Epithelial cell of prostate (primary cell): ENCODE results near the gene EDN2.

Source experiments
- DNase-seq: peaks from one replicate; pipeline ENCODE4 v3.0.0-alpha.2; 2011; ENCODE audit warnings: low read depth, low spot score
- H3K27ac ChIP-seq: fragments of 450-650 bp; 2 replicates; pipeline ENCODE4 v1.5.1; 2017; ENCODE audit warnings: mild to moderate bottlenecking

EDN2 gene

DNA sequence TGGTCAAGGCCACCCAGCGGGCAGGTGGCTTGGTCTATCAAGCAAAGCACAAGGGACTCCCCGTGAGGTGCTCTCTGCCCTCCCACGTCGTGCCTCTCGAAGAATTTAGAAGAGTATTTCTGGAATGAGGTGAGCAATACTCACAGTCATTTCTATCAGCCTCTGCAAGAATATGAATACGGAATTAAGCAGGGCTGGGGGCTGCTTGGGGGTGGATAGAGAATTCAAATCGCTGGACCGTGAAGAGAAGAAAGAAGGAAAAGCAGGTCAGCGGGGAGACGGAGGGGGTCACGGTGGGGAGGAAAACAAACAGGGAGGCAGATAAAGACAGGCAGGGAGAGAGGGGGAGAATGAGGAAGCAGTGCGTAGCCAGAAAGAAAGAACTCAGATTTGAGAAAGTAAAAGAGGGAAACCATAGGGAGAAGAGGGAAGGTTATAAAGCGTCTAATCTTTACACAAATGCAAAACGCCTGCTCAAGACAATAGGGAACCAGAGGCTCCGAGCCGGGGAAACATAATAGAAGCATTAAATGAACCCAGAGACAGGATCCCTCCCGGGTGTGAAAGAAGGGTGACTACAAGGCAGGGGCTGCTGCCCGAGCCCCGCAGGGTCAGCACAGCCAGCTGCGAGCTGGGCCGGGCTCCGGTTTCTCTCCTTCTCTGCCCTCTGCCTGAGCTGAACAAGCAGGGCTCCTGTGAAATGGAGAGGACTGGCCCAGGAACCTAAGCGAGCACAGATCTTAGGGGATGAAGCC lies 2.1 kb upstream of the EDN2 start:
- no peak overlapping the region for H3K27ac ChIP-seq
- DNase-seq = no peak

DNA sequence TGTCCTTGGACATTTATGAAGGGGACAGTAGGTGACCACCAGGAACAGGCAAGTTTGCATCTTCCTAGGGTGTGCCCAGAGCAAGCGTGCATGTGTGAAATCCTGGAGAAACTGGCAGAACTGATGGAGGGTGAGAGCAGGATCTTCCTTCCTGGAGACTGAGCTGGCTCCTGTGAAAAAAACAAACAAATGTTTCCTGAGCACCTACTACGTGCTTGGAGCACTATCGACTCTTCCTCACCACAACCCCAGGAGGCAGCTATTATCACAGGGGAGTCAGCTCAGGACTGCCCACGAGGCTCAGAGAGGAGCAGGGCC lies 1.5 kb upstream of the EDN2 start:
- no peak for DNase-seq
- no peak overlapping the region for H3K27ac ChIP-seq

DNA sequence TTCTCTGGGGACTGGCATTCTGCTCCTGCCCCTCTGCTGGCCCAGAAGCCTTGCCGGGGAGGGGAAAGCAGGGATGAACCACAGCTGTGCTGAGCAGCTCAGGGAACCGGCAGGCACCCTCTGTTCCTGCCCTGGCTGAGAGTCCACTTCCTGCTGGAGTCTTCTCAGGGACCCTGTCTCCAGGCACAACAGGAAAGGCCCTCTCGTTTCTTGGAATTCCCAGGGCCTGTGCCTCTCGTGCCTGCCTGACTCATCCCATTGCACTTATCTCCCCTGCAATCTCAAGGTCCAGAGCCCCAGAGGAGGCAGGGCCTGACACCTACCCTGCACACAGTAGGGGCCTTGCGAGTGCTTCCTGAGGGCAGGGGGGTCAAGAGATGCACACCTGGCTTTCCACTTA lies 1.1 kb upstream of the EDN2 start:
- no peak for DNase-seq

DNA sequence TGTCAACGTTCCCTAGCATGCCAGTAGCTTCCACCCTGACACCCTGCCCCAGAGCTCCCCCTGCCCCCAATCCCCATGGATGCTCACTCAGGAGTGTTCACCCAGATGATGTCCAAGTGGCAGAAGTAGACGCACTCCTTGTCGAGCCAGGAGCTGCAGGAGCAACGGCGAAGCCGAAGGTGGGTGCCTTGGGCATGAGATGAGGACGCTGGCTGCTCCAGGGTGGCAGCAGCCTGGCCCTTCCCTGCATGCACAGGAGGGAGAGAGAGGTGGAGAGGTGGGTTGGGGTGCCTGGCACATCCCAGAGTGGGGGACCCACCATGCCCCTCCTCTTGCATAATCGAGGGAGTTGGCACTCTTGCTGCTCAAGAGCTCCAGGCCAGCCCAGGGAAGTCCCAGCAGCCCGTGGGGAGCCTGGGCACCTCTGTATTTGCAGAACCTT lies 502 bp downstream of the EDN2 start:
- H3K27ac ChIP-seq = no peak overlapping the region
- no peak for DNase-seq

More for the DNA sequence above, 1.1 kb upstream of the EDN2 start:
- no peak overlapping the region for H3K27ac ChIP-seq

DNA sequence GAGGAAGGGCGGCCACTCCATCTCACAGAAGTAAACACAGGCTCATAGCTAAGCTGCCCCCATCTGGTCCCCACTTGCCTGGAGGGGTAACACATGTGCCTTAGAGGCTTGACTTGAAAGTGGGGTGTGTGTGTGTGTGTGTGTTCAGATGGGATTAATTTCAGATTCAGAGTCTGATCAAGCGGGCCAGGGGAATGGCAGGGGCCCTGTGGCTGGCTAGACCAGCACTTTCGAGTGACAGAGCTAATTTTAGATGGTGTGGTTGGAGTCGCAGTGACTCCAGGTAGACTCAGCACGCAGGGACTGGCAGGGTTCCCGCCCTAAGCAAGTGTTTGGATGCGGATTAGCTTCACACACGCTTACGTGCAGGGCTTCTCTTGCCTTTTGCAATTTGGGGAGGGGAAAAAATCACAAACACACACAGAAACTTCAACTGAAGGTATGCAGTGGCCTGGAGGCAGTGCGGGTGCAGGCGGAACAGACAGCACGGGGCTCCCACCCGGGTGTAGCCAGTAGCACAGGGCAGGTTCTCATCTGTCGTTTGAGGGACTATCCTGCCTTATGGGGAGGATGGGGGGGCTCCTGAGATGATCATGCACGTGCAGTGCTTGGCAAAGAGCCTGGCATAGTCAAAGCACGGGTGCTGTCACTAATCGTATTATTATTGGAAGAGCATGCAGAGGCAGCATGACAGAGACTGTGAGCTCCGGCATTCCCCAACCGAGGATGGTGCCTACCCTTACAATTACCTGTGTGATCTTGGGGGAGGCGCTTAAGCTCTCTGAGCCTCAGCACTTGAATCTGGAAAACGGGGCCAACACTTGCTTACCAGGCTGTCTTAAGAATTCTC lies 1.3 kb downstream of the EDN2 start:
- no peak overlapping the region for H3K27ac ChIP-seq
- DNase-seq = no peak

DNA sequence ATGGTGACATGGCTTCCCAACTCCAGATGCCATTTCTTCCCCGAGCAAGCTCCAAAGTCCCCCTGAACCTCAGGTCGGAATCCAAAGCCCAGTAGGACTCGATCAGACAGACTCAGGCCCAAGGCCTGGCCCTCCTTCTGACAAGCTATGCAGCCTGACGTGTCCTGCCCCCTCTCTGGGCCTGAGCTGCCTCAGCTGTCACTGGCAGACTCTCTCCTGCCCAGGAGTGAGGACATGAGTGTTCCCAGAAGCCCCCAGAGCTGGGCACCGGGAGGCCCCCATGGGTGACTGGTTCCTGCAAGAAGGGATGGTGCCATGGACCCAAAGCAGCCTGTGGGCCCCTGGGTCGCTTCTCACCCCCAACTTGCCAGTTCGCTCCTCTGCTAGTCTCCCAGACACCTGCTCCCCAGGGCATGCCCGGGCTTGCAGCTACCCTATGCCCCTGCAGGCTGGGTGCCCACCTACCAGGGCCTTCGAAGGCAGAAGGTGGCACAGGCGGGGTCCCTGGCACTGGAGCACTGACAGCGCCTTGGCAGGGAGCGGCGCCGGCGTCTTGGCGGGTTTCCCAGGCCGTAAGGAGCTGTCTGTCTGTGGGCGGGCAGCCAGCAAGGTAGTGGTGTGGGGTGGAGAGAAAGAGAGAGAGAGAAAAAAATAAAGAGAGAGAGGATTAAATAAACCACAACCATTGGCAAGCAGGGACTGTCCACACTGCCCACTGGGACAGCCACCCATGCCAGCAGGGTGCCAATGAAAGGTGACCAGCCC lies 2.3 kb downstream of the EDN2 start:
- H3K27ac ChIP-seq = no peak overlapping the region
- peak; percentile 54 for DNase-seq

DNA sequence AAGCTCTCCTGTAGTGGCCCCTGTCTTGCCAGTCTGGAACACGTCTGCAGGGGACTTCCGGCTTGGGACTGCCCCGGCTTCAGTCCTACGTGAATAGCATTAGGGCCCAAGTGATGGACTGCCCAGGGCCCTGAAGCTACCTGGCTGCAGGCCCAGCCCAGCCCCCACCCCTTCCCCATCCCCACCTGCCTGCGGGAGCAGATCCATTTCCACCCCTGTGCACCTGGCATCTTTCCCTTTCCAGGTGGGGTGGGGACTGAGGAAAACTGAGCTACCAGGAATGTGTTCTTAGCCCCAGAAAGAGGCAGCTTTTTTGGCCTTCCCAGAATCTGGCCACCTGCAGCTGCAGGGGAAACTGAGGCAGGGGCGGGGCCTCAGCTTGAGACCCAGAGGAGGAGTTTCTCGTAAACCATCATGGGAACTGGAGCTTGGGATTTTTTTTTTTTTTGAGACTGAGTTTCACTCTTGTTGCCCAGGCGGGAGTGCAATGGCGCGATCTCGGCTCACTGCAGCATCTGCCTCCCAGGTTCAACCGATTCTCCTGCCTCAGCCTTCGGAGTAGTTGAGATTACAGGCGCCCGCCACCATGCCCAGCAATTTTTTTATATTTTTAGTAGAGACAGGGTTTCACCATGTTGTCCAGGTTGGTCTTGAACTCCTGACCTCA lies 3.2 kb downstream of the EDN2 start:
- no peak for DNase-seq
- H3K27ac ChIP-seq = no peak overlapping the region

DNA sequence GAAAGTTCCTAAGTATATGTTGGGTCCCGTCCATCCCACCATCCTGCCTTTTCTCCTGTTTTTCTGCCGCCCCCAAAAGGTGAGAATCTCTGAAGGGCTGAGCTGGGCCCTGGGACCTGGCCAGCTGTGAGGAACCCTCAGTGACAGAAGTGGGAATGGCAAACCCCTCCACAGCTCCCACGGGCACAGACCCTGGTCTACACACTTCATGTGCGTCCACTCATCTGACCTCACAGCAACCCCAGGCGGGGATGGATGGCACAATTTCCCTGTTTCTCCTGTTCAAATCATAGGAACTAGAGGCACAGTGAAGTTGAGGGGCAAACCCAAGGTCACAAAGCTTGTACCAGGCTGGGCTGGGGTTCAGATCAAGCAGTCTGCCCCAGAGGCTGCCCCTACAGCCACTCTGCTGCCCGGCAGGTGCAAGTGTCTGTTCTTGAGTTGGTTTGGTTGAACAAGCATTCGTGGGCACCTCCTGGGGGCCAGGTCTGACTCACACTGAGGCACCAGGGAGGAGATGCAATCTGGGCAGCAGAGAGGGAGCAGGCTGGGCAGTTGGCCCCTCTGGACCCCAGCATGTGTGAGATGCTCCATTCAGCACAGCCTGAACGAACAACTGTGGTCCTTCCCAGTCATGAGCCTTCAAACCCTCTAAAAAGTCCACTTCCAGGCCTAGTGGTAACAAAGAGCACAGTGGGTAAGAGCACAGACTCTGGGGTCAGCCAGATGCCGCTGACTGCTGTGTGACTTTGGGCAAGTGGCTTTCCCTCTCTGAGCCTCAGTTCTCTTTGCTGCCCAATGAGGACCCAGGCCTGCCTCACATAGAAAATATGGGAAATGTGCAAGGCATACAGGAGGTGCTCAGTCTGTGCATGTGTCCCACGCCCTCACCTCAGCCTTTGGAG lies 4.0 kb downstream of the EDN2 start:
- no peak for DNase-seq
- no peak overlapping the region for H3K27ac ChIP-seq

DNA sequence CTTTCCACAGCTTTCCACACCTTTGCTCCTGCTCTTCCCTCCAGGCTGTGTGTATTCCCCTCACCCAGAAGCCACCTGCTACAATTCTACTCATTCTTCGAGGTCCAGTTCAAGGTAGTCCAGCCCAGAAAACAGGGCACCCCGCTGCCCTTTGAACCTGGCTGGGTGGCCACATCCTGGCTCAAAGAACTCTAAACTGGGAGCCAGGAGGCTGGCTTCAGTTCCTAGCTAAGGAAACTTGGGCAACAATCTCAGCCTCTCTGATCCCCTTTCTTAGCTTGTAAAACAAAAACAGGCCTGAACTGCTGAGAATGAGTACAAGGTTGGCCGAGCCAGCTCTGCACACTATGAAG lies 4.7 kb downstream of the EDN2 start:
- H3K27ac ChIP-seq = no peak overlapping the region

DNA sequence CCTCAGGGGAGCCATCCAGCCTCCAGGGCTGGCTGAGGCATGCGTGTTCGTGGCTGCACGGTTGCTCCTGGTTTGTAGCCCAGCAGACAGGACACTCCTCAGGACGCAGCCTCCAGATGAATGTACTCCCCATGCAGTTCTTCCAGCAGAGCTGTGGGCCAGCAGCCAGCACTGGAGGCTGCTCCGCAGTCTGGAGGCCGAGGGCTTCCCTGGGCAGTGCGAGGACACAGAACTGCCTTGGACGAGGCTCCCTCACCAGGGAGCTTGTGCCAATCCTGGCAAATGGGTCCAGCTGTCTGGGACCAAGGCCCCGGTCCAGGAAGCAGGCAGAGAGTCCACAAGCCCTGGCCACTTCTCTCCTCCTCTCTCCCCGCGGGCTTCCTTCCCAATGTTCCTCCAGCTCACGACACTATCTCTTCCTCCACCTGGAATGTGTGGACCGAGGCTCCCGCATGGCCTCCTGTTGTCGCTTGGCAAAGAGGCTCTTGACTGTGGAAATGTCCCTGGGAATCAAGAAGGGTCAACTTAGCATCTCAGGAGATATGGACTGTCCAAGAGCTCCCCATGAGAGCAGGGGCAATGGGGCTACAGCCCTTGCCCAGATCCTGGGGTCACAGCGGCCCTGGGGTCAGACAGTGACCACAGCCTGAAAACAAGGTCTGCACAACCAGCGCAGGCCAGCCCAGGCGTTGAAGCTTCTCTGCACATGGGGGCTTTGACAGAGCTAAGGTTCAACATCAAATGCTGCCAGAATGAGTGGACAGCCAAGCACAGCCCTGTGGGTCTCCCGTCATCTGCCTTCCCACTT lies 5.3 kb downstream of the EDN2 start:
- DNase-seq = no peak
- H3K27ac ChIP-seq = no peak overlapping the region

More for the DNA sequence above, 4.7 kb downstream of the EDN2 start:
- no peak for DNase-seq

DNA sequence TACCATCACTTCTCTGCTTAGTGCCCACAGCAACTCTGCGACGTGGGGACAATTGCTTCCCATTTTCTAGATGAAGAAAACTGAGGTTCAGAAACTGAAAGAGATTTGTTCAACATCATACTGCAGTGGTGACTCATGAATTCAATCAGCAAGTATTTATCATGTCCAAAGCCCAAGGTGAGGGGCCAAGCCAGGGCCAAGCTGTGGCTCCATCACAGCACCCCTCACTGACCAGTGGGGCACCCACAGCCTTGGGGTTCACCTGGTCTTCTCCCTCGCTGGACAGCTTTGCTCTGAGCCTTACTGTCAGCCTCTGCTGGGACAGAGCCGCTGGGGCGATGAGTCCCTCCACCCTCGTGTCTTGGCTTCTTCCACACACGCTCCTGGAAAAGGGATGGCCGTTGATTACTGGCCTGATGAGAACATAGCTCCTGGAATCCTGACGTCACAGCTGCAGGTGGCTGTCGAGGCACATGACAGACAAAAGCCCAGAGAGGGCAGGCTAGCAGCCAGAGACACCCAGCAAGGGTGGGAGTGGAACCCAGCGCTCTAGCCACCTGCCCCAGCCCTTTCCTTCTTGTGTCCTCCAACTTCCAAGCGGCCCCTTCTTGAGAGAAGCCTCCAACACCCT lies 6.2 kb downstream of the EDN2 start:
- no peak overlapping the region for H3K27ac ChIP-seq
- DNase-seq = no peak

DNA sequence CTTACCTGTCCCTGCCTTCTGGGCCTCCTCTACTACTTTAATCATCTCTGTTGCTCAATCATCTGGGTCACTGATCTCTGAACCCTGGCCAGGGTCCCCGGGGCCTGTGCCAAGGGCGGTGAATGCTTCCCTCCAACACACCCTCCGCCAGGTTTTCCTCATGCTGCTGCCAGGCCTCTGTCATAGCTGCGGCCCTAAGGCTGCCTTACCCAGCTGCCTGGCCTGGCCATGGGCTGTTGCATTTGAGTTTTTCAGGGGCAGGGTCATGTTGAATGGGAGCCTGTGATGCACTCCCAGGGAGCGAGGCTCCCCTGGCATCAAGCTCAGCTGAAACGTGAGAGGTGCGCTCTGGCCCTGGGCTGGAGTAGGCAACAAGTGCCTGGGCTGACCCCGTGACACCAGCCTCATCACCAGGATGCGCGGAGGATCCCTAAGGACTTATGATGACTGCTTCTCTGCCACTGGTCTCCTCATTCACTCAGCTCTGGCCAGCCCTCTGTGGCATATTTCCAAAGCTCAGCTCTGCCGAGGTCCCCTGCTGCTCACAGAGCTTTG lies 7.6 kb downstream of the EDN2 start:
- no peak overlapping the region for H3K27ac ChIP-seq
- DNase-seq = no peak

DNA sequence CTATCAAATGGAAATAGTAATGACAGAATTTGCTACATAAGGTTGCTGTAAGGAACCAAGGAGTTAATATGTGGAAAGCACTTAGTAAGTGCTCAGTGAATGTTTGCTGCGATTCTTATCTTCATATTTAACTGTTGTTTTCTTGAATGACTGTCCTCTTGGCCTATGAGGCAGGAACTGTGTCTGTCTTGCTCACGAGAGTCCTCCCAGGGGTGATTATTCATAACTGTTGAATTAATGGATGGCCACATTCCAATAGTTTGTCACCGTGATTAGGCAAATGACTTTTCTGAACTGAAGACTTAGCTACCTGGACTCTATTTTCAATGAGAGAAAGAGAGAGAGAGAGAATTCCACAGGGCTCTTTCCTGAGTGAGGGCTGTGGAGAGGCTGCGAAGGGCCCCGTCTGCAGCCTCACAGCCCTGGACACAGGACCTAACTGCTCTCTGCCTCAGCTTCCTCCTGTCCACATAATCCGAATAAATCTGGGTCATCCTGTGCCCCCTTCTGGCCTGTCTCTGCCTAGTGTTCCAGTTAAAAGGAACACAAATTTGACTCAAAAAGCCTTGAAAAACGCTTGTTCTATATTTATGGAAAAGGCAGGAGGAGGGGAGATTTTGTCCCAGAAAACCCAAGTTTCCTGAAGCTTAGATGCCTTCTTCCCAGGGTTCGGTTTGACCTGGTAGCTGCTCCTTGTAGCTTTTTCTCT lies 8.5 kb downstream of the EDN2 start:
- H3K27ac ChIP-seq = no peak overlapping the region
- DNase-seq = peak; percentile 59

DNA sequence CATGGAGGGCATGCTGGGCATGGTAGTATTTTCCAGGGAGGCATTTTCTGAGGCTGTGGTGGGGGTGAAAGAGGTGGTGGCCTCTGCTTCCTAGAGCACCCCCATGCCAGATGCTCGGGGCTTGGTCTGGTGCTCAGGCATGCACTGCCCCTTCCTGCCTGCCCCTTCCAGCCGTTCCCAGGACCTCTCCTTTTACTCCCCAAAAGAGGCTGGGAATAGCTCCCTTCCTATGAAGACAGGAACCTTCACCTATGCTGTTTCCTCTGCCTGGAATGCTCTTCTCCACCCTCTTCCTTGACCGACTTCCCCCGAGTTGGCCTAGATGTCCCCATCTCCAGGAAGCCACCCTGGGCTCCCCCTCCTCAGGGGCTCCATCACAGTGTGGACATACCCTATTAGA lies 9.1 kb downstream of the EDN2 start:
- no peak for DNase-seq
- H3K27ac ChIP-seq = no peak overlapping the region

DNA sequence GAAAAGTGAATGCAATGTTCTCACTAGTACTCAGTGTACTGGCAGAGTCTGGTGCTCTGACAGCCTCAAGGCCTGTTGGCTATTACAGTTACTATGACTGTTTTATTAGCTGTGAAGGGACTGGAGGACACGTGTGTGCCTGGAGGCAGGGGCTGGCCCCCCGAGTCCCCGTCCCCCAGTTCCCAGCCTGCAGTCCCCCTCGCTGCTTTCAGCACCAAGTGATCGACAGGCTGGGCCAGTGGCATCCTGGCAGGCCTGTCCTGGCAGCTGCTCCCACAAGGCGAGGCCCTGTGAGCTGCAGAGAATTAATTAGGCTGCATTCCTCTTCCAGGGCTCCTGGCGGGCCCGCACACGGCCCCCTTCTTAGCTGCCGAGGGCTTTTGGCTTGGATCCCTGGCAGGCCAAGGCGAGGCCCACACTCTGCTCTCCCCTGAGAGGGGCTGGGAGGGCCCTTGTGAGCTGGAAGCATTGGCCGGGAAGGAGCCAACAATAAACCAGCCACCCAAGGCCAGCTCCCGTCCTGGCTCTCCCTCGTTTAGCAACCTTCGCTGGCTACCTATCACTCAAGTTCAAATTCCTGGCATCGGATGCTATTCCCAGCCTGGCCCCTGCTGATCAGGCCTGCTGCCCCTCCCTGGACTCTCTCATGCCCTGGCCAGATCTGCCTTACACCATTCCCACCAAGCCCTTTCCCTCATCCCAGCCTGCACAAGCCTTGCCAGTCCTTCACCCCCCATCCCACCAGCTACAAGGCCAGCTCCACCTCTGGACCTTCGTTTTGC lies 9.8 kb downstream of the EDN2 start:
- peak overlapping the region; percentile 1 for H3K27ac ChIP-seq
- DNase-seq = no peak

DNA sequence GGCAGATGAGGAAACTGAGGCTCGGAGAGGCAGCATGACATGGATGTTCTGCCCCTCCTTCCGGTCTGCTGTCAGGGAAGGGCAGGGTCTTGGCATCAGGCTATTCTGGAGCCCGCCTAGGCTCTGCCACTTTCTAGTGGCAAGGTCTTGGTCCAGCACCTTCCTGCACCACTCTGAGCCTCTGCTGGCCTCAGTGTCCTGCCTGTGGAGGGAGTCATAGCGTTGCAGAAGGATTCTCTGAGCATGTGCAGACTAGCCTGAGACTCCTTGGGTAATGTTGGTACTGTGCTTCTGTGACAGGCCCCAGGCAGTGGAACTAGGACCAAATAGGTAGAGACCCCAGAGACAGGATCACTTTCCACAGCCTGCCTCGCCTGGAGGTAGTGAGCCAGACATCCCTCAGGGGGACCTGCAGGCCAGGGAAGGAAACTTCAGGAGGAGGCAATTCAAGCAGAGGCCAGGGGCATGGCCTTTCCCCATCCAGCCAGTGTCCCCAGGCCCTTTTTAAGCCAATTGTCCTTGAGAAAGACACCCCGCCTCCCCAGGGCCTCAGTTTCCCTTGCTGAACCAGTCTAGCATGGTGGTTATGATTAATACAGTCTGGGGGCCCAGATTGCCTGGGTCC lies 10.6 kb downstream of the EDN2 start:
- H3K27ac ChIP-seq = no peak overlapping the region
- DNase-seq = no peak
